Parathyroid adenoma (tissue), 2 donors: ENCODE results near the gene DAPK2.

ENCODE experiments used
- H2AFZ ChIP-seq: fragments of 300-600 bp; sonication (generic); one replicate; pipeline ENCODE4 v1.7.0; 2017; ENCODE audit warnings: antibody characterized with exemption, mild to moderate bottlenecking
- H3K27ac ChIP-seq: fragments of 300-600 bp; sonication (generic); one replicate; pipeline ENCODE4 v1.7.0; 2017
- H3K27me3 ChIP-seq: fragments of 300-600 bp; sonication (generic); one replicate; pipeline ENCODE4 v1.7.0; 2017; ENCODE audit warnings: low read length; ENCODE audit not compliant: control insufficient read depth, insufficient read depth
- H3K36me3 ChIP-seq: fragments of 300-600 bp; sonication (generic); one replicate; pipeline ENCODE4 v1.7.0; 2017; ENCODE audit warnings: low read length; ENCODE audit not compliant: control insufficient read depth, insufficient read depth
- H3K4me1 ChIP-seq: fragments of 300-600 bp; sonication (generic); one replicate; pipeline ENCODE4 v1.7.0; 2017; ENCODE audit warnings: control low read depth
- H3K4me2 ChIP-seq: fragments of 300-600 bp; sonication (generic); one replicate; pipeline ENCODE4 v1.7.0; 2017; ENCODE audit warnings: low read length
- H3K4me3 ChIP-seq: fragments of 300-600 bp; sonication (generic); one replicate; pipeline ENCODE4 v1.7.0; 2017; ENCODE audit warnings: low read depth, low read length
- H3K79me2 ChIP-seq: fragments of 300-600 bp; sonication (generic); one replicate; pipeline ENCODE4 v1.7.0; 2017; ENCODE audit warnings: control low read depth
- H3K9ac ChIP-seq: fragments of 300-600 bp; sonication (generic); one replicate; pipeline ENCODE4 v1.7.0; 2017; ENCODE audit warnings: mild to moderate bottlenecking
- H3K9me3 ChIP-seq: fragments of 300-600 bp; sonication (generic); one replicate; pipeline ENCODE4 v1.7.0; 2017; ENCODE audit warnings: low read length; ENCODE audit not compliant: control insufficient read depth
- TF ChIP-seq, protein P1 (sequence below): fragments of 300-600 bp; sonication (generic); IDR thresholded peaks from one replicate; pipeline ENCODE4 v1.7.0; 2017; ENCODE audit warnings: antibody characterized with exemption, mild to moderate bottlenecking
- donor health status: primary hyperparathyroidism.

Gene DAPK2

DNA sequence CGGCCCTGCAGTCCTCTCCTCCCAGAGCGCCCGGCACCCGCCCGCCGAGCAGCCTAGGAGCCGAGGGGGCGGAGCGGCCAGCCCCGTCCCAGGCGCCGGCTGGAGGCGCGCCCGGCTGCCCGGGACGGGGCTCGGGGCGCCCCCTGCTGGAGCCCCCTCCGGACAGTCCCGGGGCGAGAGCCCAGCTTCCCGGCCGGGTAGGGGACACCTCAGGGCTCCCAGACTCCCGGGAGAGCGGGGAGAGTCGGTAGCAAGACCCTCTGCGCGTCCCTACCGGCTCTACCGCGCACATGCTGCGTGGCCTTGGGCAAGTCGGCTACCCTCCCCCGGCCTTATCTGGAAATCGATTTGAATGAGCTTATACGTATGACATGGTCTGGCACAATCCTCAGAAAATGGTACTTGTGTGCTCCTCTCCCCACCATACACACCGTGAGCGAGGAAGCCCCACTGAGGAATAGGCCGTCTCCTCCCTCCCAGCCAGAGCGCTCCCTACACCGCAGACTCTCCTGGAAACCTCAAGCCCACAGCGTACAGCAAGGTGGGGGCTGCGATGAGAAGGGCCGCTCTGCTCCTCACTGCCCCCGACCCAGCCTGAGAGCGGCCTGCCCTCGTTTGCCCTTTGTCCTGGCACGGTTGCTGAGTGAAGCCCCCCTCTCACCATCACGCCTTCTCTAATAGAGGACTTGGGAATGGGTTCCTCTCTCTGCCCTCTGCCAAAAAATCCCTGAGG is at the start of gene DAPK2:
Gene DAPK2 (minus strand): TSS at position 65 of the 733 bp plus-strand sequence. CDS start 6,224 bp downstream, outside the sequence.
- no peak within 1 kb of the TSS for H3K27ac ChIP-seq
- peak within 1 kb of the TSS; percentile 16 for H3K4me3 ChIP-seq
- H2AFZ ChIP-seq: peak within 1 kb of the TSS; percentile 76
- no peaks in the 10 kb centered on the region for H3K4me1 ChIP-seq
- H3K9ac ChIP-seq: no peak within 1 kb of the TSS
- H3K79me2 ChIP-seq: no peaks in the 10 kb centered on the region
- H3K36me3 ChIP-seq: no peaks in the 10 kb centered on the region
- peak within 1 kb of the TSS; percentile 49 for H3K4me2 ChIP-seq
- H3K27me3 ChIP-seq: no peaks in the 10 kb centered on the region
- TF ChIP-seq, protein P1, sequence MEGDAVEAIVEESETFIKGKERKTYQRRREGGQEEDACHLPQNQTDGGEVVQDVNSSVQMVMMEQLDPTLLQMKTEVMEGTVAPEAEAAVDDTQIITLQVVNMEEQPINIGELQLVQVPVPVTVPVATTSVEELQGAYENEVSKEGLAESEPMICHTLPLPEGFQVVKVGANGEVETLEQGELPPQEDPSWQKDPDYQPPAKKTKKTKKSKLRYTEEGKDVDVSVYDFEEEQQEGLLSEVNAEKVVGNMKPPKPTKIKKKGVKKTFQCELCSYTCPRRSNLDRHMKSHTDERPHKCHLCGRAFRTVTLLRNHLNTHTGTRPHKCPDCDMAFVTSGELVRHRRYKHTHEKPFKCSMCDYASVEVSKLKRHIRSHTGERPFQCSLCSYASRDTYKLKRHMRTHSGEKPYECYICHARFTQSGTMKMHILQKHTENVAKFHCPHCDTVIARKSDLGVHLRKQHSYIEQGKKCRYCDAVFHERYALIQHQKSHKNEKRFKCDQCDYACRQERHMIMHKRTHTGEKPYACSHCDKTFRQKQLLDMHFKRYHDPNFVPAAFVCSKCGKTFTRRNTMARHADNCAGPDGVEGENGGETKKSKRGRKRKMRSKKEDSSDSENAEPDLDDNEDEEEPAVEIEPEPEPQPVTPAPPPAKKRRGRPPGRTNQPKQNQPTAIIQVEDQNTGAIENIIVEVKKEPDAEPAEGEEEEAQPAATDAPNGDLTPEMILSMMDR: peak; percentile 53
- H3K9me3 ChIP-seq: no peaks in the 10 kb centered on the region

DNA sequence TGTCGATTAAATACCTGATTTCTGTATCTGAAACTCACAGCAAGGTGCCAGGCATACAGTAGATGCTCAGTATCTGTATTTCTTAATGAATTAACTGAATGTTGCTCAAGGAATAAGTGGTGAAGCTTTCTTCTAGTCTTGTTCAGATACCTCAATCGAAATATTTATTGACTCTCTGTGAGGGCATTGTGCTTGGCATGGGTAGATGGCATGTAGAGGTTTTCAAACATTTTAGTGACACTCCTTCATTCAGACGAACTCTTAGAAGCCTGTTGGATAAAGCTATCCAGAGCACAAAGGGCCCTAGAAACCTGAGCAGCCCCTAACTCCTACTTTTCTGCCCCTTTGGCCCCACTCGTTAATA is 49.1 kb upstream of the DAPK2 start:
- H3K27me3 ChIP-seq: no peaks in the 10 kb centered on the region
- peak overlapping the region; percentile 89 for H3K4me3 ChIP-seq
- H3K79me2 ChIP-seq: peaks cover 9% of the 10 kb centered on the region
- H3K9ac ChIP-seq: no peak overlapping the region
- peak overlapping the region; percentile 89 for H2AFZ ChIP-seq
- H3K4me1 ChIP-seq: peaks cover 13% of the 10 kb centered on the region
- H3K9me3 ChIP-seq: no peaks in the 10 kb centered on the region
- peak overlapping the region; percentile 60 for H3K27ac ChIP-seq
- no peaks in the 10 kb centered on the region for H3K36me3 ChIP-seq
- TF ChIP-seq, protein P1: no peak
- peak overlapping the region; percentile 54 for H3K4me2 ChIP-seq

DNA sequence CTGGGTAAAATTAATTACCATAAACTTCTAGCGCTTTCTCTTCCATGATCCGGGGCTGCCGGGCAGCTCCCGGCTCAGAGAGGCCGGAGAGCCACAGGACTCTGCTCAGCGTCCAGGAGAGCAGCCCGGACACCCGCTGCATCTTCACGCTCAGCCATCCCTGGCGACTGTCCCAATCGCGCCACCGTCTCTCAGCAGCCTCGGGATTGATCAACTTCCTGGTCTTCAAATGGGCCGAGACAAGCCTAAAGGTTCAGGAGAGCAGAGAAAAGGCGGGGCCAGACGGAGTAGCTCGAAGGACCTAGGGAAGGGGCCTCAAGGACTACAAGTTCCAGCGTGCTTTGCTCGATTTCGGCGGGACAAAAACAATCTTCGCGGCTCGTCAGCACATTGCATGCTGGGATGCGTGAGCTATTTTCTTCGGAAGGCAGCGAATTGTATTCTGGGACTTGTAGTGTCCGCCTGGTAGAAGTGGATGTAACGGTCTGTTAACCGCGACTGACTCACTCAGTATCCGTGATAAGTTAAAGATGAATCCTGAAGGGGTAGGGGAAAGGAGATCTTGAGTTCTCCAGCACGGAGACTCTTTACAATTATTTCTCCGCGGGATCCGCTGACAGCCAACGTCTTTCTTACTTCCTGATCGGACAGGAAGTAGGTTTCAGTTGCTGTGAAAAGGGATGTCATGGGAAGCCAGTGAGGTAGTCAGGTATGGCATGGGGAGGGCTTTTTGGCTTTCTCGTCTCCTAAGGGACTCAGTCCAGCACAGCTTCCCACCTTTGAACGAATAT is 47.5 kb upstream of the DAPK2 start, which contains the start of gene CIAO2A:
Gene CIAO2A (minus strand): TSS at position 212 of the 791 bp plus-strand sequence. CDS start 70 bp downstream, at position 142.
- Histone ChIP-seq H3K27ac (peak within 1 kb of the TSS; percentile 91), H3K9ac (peak within 1 kb of the TSS; percentile 46), H3K4me3 (peak within 1 kb of the TSS; percentile 77), H3K36me3 (no peaks in the 10 kb centered on the region), H3K27me3 (no peaks in the 10 kb centered on the region), H3K4me1 (peaks cover 6% of the 10 kb centered on the region), H3K4me2 (peak within 1 kb of the TSS; percentile 68), H3K79me2 (peaks cover 11% of the 10 kb centered on the region), H2AFZ (peak within 1 kb of the TSS; percentile 90), H3K9me3 (no peaks in the 10 kb centered on the region)
- TF ChIP-seq, protein P1: no peak

DNA sequence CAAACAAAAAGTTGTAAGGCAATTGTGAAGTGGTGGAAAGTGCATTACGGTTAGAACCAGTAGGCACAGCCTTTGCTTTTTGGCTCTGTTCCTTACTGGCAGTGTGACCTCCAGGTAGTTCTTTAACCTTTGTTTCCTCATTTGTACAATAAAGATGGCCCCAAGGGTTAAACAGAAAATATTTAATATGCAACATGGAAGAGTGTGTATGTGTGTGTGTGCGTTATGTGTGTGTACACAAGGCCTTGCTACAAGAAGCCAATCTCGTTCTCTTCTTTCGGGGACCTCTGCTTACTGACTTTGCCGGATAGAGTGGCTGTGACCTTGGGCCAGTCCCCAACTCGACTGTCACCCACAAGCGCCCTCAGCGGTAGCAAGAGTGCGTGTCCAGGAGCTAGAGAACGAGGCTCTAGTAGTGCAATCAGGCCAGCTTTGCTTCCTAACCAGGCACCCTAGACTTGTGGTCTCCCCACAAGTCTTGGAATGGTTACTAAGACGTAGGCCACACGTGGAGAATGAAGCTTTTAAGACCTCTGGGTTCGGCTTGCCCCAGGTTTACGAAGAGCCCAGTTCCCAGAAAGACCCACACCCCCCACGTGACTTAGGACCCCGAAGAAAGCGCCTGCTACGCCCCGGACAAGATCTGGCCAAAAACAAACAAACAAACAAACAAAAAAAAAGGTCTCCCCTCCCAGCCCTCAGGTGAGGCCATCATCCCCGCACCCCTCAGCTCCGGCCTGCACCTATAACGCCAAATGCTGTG is 46.8 kb upstream of the DAPK2 start:
- peaks cover 8% of the 10 kb centered on the region for H3K79me2 ChIP-seq

More for the DNA sequence above, 46.8 kb upstream of the DAPK2 start:
- H3K4me1 ChIP-seq: peaks cover 6% of the 10 kb centered on the region
- peak overlapping the region; percentile 68 for H3K4me2 ChIP-seq
- peak overlapping the region; percentile 90 for H2AFZ ChIP-seq
- peak overlapping the region; percentile 91 for H3K27ac ChIP-seq
- TF ChIP-seq, protein P1: no peak
- H3K27me3 ChIP-seq: no peaks in the 10 kb centered on the region
- peak overlapping the region; percentile 77 for H3K4me3 ChIP-seq
- H3K9me3 ChIP-seq: no peaks in the 10 kb centered on the region
- peak overlapping the region; percentile 11 for H3K9ac ChIP-seq
- H3K36me3 ChIP-seq: no peaks in the 10 kb centered on the region
